HG02970 (cell line): ENCODE data around the gene BBS10.
"Not testable (repeated sequence)": the region's sequence is repeated elsewhere in the genome, so short reads cannot be mapped to it uniquely, and the experiment has no call there.

Experiments used
- ATAC-seq: cut with Tn5 transposase; IDR thresholded peaks from one replicate; pipeline ENCODE4 v1.9.1; 2021; ENCODE audit warnings: mild to moderate bottlenecking, moderate library complexity, moderate number of reproducible peaks; ENCODE audit not compliant: unreplicated experiment, low FRiP score

BBS10 gene

DNA sequence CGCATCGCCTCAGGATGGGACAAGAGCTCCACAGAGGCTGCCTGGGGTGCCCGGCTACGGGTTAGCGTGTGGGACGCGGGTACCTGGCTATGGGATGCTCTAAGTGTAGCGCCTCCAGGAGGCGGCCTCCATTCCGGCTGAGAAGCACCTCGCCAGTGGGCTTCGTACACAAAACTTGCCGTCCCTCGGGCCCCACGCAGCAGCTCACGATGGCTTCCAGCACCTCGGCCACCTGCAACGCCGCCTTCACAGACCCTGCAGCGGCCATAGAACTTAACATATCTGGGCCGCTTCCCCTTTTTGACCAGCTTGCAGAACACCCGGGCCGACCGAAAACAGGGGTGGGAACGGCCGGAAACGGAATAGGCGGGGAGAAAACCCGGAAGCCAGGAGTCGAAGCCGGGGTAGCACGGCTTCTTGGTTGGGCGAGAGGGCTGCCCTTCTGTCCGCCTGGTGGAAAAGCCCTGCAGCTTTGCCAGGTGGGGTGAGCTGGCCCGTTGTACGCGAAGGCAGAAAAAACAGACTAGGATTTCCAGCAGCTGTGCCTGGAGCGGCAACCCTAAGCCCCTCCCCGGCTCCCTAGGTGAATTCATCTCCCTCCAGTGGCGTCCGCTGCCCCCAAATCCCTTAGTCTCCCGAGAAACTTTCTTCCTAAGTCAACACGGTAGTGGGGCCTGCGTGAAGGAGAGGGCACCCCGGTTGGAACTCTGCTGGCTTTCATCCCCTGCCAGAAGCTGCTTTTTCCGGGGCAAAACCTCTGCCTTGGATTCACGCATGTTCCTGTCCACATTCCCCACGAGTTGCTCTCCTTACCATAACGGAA is at the start of gene BBS10:
Gene BBS10 (minus strand): TSS at position 337 of the 823 bp plus-strand sequence. CDS start 57 bp downstream, at position 280.
- peak; percentile 99 for ATAC-seq

DNA sequence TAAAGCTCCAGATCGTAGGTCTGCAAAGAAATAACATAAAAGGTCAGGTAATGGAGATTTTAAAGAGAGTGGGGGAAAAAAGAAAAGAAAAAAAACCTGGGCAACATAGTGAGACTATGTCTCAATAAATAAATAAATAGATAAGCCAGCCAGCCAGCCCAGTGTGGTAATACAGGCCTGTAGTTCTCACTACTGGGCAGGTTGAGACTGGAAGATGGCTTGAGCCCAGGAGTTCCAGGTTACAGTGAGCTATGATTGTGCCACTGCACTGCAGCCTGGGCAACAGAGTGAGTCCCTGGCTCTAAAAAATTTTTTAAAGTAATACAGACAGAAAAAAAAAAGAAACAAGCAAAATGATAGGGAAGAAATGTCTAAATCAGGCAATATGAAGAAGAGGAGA is 43.2 kb upstream of the BBS10 start:
- no peak for ATAC-seq

DNA sequence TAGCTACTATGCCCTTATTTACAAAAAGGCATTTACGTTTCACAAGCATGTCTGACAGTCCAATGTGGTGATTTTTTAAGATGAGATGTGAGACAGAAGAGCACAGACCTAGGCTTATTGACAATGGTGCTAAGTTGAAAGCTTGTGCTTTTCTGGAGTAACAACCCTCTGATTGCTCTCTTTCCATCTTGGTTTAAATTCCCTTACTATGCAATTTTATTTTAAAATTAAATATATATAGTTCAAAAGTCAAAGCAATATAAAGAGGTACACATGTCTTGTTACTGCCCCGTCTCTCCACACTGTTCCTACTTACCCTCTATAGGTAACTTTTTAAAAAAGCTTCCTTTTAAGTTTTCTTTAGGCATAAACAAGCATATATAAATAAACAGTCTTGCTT is 39.4 kb upstream of the BBS10 start:
- ATAC-seq: no peak

DNA sequence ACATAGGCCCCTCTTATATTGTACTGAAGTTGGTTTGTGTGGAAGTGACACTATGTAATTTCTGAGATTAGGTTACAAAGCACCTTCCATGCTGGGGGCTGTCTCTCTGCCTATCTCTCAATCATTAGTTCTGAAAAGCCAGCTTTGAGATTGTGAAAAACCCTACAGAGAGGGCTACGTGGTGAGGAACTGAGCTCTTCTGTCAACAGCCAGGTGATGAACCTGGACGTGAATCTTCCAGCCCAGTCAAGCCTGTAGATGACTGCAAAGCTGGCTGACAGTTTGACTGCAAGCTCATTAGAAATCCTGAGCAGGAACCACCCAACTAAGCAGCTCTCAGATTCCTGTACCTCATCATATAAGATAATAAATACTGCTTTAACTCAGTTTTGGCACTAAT is 36.3 kb upstream of the BBS10 start:
- no peak for ATAC-seq

DNA sequence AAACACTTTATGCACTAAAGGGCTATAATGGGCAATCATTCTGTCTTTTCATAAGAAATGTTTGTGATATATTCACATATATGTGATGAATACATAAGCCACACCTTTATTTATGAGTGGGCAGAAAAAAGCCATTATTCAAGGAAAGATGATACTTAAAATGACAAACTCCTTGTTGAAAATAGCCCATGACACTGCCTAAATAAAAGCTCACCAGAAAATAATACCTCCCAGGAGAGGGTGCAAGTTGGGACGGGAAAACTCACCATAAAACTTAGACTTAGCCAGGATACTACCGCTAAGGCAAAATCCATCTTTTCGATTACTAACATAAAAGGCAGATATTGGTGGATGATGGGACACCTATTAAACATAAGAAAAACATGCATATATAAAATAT is 35.8 kb upstream of the BBS10 start:
- ATAC-seq: no peak

DNA sequence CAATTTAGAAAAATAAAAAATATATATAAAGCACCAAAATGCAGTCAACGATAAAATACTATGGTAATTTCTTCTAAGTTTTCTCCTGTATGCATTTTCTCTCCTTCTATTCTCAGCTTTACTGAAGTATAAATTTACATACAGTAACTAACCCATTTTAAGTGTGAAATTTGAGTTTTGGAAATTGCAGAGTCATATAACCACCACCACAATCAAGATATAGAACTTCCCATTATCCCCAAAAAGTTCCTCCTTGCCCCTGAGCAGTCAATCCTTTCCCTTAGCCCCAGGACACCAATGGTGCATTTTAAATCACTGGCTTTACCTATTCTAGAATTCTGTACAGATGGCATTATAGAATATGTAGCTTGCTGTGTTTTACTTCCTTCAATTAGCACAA is 31.0 kb upstream of the BBS10 start:
- no peak for ATAC-seq

DNA sequence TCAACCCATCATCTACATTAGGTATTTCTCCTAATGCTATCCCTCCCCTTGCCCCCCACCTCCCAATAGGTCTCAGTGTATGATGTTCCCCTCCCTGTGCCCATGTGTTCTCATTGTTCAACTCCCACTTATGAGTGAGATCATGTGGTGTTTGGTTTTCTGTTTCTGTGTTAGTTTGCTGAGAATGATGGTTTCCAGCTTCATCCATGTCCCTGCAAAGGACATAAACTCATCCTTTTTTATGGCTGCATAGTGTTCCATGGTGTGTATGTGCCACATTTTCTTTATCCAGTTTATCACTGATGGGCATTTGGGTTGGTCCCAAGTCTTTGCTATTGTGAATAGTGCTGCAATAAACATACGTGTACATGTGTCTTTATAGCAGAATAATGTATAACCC is 28.7 kb upstream of the BBS10 start:
- ATAC-seq: not testable (repeated sequence)

DNA sequence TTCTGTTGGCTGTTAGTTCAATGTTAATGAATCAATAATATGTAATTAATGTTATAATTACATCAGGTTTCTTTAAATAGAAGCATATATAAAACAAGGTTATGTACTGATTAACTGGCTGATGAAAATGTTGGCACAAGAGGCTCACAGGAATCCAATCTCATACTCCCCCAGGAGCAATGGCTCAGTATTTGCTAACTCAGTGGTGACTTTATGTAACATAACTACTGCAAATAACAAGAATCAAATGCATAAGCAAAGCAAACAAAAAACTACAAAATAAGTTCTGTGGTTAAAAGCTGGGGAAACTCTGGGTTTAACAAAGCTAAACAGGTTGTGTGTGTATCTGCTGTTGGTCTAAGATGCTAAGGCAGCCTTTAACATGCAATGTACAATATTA is 27.7 kb upstream of the BBS10 start:
- ATAC-seq: no peak

DNA sequence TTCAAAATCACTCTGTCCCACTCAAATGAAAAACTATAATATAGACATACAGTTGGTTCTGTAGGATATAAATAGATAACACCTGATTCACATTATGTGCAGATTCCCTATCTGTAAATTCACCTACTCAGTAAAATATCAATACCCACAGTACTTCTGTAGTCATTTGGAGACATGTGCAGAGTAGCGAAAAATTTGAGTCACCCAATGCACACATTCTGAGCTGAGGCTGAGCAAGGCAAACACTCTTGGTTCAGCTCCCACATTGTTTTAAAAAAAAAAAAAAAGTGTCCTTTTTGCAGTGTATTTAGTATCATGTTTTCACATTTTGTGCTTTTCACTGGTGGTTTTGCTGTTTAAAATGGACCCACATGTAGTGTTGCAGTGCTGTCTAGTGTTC is 27.3 kb upstream of the BBS10 start:
- no peak for ATAC-seq

DNA sequence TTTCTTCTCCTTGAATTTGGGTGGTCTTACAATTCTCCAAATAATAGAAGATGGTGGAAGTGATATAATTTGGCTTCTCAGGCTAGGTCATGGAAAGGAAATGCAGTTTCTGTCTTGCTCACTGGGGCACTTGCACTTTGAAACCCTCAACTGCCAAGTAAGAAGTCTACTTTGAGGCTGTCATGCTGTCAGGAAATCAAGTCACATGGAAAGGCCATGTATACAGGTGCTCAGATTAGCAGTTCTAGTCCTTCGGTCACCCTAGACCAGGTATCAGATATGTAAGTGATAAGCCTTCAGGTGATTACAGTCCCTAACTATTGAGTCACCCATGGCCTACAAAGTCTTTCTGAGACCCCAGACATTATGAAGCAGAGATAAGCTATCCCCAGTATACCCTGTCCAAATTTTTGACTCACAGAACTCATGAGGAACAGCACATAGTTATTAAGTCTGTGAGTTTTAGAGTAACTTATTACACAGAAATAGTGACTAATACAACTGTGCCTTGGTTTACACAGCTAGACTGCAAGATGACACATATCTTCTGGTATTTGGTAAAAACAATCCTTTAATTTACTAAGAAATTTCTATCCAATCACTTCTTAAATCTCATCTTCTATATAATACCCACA is 26.3 kb upstream of the BBS10 start:
- no peak for ATAC-seq

DNA sequence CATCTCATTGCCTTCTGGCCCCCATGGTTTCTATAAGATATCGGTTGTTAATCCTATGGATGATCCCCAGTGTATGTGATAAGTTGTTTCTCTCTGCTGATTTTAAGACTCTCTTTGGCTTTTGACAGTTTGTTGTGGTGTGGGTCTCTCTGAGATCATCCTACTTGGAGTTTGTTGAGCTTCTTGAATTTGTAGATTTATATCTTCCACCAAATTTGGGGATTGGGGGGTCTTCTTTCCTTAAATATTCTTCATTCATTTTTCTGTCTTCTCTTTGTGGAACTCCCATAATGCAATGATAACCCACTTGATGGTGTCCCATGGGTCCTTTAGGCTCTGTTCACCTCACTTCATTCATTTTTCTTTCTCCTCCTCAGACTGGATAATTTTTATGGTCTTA is 20.0 kb upstream of the BBS10 start:
- ATAC-seq: no peak

DNA sequence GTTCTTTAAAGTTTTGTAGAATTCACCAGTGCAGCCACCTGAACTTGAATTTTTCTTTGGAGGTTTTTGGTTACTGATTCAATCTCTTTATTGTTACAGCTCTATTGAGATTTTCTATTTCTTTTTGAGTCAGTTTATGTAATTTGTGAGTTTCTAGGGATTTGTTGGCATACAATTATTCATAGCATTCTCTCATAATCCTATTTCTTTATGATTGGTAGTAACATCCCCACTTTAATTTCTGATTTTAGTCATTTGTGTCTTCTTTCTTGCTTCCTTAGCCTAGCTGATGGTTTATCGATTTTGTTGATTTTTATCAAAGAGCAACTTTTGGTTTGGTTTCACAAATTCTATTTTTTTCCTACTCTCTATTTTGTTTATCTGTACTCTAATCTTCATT is 17.9 kb upstream of the BBS10 start:
- ATAC-seq: no peak

DNA sequence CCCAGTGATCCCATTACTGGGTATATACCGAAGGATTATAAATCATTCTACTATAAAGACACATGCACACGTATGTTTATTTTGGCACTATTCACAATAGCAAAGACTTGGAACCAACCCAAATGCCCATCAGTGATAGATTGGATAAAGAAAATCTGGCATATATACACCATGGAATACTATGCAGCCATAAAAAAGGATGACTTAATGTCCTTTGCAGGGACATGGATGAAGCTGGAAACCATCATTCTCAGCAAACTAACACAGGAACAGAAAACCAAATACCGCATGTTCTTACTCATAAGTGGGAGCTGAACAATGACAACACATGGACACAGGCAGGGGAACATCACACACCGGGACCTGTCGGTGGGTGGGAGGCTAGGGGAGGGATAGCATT is 15.9 kb upstream of the BBS10 start:
- ATAC-seq: not testable (repeated sequence)

DNA sequence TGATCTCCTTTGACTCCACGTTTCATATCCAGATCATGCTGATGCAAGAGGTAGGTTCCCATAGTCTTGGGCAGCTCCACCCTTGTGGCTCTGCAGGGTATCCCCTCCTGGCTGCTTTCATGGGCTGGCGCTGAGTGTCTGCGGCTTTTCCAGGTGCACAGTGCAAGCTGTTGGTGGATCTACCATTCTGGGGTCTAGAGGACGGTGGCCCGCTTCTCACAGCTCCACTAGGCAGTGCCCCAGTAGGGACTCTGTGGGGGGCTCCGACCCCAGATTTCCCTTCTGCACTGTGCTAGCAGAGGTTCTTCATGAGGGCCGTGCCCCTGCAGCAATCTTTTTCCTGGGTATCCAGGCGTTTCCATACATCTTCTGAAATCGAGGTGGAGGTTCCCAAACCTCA is 12.1 kb upstream of the BBS10 start:
- ATAC-seq: no peak

DNA sequence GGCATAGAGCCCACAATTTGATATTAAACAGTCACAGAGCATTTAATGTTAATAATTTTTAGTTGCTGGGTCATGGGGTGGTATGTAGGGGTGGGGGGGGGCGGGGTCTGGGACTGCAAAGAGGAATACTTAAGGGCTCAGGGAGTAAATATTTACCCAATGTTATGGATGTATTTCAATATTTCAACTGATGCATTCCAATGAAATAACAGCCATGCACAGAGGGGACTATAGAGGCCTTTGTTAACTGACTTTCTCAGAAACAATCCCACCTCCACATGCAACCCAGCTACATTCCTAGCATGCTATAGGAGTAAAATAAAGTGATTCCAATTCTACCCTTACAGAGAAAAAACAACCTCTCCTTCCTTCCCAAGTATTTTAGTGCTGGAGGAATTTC is 7.9 kb upstream of the BBS10 start:
- ATAC-seq: no peak

DNA sequence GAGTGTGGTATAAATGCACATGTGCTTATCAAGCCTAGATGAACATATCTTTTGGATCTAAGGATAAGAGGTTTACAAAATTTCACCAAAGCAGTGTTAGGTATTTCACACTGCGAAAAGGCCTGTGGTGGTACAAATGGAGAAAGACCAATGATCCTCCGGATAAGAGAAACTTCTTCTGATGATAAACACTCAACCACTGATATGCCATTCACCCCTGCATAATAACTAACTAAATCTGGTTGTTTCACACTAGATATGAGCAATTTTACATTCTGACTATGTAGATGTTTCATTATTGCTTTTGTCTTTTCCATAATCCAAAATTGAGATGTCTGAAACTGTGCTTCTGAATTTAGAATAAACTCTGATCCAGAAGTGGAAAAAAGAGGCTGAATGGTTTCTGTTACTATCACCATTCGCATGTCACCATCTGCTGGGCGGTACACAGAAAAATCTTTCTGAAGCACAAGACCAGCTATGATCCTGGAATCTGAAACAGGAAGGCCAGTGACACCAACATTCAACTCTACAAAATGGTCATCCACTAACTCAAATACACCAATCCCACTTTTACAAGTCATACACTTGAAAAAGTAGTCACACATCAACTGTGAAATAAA is 1.3 kb downstream of the BBS10 start:
- no peak for ATAC-seq

DNA sequence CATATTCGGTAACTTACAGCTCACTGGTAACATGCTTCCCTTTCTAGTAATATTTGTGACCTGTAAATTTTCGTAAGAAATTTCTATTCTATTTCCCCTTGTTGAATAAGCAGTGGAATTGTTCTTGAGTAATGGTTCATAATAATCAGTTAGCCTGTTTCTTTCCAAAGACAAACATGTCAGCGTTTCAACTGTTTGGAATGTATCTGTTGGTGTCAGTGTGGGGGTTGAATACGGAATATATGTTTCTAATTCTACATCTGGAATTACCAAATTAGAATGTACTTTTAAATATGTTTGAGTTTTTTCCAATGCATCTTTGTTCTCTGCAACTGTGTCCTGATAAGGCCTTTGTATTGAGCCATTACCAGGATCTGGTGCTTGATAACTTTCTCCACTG is 2.0 kb downstream of the BBS10 start:
- ATAC-seq: no peak

DNA sequence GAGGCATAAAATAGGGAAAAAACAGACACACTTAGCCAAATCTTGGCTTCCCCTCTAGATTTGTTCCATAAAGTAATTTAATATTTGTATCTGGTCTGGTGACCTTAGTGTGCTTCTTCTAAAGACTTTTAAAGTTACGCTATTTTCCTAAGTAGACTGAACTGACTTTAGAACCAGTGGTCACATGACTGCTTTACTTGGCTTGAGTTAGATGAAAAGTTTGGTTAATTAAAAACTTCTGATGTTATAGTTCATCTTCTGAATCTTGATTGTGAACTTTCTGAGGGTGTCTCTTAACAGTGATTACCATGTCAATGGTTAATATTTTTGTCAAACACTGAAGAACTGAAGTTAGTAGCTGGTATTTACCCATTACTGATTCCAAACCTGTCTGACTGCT is 2.6 kb downstream of the BBS10 start:
- no peak for ATAC-seq

DNA sequence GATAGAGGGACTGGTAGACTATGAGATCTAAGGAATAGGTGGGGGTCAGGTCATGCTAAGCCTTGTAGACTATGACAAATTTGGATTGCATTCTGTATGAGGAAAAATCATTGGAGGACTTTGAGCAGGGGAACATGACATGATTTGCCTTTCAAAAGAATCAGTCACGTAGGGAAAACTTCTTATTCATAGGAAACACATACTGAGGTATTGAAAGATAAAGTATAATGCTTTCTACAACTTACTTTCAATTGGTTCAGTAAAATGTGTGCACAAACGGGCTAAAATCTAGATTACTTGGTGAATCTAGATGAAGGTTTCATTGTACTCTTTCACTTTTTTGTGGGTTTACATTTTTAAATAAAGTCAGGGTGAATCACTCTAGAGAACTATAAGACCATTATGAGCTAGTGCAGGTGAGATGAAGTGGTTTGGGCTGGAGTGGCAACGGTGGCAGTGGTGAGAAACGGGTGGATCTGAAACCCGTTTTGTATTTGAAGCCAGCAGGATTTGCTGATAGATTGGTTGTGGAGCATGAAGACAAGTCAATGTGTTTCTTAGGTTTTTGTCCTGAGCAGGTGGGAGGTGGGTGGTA is 6.7 kb downstream of the BBS10 start:
- ATAC-seq: no peak

DNA sequence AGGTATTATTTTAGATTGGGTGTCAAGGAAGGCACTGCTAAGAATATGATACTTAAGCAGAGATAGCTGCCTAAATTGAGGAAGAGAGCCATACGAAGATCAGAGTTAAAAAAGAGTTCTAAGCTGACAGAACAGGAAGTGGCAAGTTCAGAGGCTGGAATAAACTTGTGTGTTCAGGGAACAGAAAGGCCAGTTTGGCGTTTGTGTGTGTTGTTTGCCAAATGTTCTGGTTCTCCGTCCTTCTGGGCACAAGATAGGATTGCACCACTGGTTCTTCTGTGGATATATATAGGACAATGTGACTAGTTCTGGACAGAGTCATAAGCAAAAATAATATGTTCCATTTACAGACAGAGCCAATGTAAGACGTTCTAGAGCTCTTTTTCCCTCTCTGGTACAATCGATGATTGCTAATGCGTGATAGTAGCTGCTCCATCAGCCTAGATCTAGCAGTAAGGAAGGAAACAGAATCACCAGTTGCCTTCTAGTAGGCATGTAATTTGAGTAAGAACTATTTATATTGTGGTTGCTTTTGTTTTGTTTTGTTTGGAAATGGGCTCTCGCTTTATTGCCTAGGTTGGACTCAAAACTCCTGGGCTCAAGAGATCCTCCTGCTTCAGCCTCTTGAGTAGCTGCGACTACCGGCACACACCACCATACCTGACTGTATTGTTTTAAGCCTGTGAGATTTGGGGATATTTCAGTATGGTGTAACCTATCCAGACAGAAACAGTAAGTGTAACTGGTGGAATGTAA is 7.4 kb downstream of the BBS10 start:
- ATAC-seq: no peak

DNA sequence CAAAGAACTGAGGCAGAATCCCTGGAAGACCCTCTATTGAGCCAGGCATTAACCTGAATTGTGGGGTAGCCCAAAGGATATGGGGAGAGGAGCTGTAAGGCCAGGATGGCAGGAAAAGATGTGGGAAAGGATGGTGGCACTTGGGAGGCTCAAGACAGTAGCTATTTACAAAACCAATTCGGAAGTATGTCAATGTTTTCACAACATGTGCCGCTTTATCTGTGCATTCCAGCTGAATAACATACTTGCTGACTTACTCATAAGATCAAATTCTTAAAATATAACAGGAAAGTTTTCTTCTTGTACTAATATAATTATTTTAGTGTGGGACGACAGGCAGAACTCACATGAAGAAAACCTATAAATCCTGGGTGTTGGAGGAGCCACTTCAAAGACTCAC is 10.6 kb downstream of the BBS10 start:
- no peak for ATAC-seq
